Esophagus mucosa (tissue), 1 donor: ENCODE data around the gene AFMID. TPM values are rescaled to one million over a fixed set of nuclear protein-coding genes. Genes with fewer than 3 reads are reported as not detected.
"Not testable (repeated sequence)": the region's sequence is repeated elsewhere in the genome, so short reads cannot be mapped to it uniquely, and the experiment has no call there.

Experiments
- ATAC-seq: fragments of 200-7000 bp; cut with Tn5 transposase; one replicate; pipeline ENCODE4 v1.9.1; 2020
- total RNA-seq: library from RNA; stranded (reverse); gene quantifications from one replicate; pipeline ENCODE4 v1.2.4, GENCODE V29; 2023
- donor health status: DM: yes; HTN: yes; CAD: no.

The AFMID gene
- total RNA-seq, 1 donor from 2014 or later: 19.2 TPM

GRCh38 chr17:78224231-78225087 is 37.3 kb downstream of the AFMID start:
- ATAC-seq: no peak

- no peak for ATAC-seq
Observed at GRCh38 chr17:78225088-78225865, 38.1 kb downstream of the AFMID start.

DNA sequence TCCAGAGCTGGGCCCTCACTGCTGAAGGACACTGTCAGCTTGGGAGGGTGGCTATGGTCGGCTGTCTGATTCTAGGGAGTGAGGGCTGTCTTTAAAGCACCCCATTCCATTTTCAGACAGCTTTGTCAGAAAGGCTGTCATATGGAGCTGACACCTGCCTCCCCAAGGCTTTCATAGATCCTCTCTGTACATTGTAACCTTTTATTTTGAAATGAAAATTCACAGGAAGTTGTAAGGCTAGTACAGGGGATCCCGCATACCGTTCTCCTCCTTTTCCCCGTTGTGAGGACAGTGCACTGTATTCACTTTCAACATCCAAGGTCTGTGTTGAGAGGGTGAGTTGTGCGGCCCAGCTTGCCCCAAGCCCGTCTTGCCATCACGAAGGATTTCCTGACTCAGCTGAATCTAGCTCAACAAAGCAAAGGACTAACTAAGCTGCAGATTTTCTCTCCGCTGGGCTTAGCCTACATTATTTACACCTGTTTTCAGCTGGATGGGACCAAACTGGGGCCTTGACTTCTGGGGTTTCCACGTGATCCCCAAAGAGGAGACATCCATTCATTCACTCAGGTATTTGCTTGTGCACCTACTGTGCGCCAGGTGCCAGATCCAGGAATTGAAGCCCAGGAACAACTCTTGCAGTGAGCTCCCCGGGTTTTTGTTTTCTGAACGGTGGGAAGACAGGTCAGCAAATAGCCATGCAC is 39.0 kb downstream of the AFMID start:
- no peak for ATAC-seq

- ATAC-seq: peak; percentile 80
Observed at GRCh38 chr17:78226759-78227454, 39.7 kb downstream of the AFMID start.

- no peak for ATAC-seq
Observed at GRCh38 chr17:78227455-78227916, 40.3 kb downstream of the AFMID start.

- no peak for ATAC-seq
Observed at GRCh38 chr17:78228176-78228575, 41.0 kb downstream of the AFMID start.

DNA sequence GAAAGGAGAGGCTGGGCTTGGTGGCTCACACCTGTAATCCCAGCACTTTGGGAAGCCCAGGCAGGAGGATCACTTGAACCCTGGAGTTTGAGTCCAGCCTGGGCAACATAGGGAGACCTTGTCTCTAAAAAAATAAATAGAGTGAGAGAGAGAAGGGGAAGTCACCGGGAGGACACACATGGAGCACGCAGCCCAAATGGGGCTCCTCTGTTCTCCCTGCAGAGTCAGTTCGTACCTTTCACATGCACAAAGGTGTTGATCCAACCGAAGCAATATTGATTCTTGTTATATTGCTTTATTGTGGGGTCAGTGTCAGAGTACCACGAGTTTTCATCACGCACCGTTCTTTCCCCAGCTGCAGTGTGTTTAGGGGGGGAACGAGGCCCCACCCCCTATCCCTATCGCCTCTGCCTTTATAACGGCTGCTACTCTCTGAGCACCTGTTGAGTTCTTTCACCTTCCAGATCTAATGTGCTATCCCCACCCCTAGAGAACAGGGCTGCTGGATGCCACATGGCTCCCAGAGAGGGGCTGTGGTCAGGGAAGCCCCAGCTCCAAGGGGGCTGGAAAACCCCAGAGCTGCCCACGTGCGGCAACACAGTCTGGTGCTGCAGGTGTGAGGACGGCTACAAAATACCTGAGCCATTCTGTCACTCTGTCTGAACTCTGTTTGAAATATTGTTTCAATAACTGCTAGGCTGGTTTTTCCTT is 43.2 kb downstream of the AFMID start:
- ATAC-seq: no peak

DNA sequence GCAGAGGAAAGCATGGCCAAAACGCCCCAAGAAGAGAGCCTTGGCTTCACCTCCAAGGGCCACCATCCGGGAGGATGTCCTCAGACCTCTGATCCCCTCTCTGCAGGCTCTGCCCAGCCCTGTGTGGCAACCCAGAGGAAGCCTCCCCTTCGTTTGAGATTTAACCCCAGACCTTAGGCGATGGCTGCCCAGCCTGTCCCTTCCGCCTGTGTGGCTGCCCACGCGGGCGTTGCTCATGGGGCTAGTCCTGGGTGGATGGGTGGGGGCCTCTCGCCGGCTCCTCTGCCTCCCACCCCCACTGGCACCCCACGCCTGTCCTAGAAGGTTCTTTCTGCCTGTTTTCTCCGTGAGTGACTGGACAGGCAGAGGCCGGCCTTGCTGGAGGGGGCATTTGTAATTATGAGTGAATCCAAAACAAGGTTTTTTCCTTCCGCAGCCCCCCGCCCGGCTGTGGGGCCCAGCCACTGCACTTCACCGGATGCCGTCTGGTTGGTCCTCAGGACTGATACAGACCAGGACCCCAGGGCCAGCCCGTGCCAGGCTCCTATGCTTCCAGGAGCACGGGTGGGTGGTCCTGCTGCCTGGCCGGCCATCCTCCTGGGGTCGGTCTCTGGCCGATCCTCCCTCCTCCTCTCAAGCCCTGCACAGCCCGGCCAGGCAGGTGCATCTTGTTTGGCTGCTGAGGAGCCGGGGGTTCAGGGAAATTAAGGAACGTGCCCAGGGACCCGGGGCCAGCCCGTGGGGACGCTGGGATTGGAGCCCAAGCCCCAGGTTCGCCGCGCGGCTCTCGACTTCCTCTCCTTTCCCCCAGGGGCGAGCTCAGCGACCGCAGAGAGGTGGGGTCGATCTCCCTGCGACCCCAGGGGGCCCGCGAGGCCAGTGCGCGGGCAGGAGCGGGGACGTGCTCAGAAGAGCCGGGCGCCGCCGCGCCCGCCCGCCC is 44.1 kb downstream of the AFMID start, which contains the start of gene TMEM235:
TSS of gene TMEM235 (plus strand) at position 636 of the 940 bp plus-strand sequence. CDS start 393 bp downstream, outside the sequence.
- no peak for ATAC-seq

- peak; percentile 33 for ATAC-seq
Observed at GRCh38 chr17:78231991-78232858, 45.1 kb downstream of the AFMID start.

DNA sequence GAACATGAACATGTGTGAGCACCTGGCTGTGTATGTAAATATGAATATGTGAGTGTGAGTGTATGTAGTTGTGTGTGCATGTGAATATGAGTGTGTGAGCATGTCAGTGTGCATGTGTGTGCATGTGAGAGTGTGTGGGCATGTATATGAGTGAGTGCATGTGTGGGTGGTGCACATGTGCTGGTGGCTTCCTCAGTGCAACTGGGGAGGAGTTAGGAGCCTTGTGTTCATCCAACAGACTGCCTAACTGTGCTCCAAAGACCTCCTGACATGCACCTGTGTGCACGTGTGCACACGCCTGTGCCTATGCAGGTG is 45.7 kb downstream of the AFMID start:
- ATAC-seq: no peak

DNA sequence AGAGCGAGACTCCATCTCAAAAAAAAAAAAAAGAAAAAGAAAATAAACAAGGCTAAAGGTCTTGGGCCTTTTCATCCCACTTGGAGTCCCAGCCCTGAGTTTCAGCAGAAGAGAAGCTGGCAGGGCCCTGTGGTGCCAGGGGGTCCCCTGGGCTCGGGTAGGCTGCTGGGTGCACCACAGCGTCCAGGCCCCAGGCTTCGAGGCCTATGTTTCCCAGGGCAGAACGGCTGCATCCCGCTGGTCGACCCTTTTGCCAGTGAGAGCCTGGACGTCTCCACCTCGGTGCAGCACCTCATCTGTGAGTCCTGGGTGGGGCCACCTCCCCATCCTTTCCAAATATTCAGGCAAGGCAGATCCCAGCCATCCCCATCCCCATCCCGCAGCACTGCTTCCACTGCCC is 46.5 kb downstream of the AFMID start:
- no peak for ATAC-seq

DNA sequence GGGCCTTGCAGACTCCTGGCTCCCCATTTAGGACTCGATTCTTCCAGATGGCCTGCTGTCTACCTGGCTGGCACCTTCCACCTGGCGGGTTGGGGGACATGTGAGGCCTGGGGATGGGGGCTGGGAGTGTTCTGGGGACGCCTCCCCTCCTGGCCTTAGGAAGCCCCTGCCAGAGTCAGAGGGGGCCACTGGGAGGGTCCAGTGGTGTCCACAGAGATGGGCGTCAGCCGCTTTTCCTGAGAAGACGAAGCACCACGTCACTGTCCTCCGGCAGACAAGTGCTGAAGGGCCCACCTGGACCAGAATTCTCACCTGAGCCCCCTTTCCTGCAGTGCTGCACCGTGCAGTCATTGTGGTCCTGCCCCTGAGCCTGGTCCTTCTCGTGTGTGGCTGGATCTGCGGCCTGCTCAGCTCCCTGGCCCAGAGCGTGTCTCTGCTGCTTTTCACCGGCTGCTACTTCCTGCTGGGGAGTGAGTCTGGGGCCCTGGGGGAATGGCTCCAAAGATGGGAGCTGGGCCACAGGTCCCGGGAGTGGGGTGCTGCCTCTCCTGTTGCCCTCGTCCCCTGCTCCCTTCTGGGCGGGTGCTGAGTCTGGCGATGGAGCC is 47.2 kb downstream of the AFMID start:
- ATAC-seq: no peak

DNA sequence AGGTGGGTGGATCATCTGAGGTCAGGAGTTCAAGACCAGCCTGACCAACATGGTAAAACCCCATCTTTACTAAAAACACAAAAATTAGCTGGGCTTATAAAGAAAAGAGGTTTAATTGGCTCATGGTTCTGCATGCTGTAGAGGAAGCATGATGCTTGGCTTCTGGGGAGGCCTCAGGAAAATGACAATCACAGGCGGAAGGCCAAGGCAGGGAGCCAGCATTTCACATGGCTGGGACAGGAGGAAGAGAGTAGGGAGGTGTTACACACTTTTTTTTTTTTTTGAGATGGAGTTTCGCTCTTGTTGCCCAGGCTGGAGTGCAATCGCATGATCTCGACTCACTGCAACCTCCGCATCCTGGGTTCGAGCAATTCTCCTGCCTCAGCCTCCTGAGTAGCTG is 47.9 kb downstream of the AFMID start:
- not testable (repeated sequence) for ATAC-seq

- no peak for ATAC-seq
Observed at GRCh38 chr17:78235885-78236284, 48.7 kb downstream of the AFMID start.

DNA sequence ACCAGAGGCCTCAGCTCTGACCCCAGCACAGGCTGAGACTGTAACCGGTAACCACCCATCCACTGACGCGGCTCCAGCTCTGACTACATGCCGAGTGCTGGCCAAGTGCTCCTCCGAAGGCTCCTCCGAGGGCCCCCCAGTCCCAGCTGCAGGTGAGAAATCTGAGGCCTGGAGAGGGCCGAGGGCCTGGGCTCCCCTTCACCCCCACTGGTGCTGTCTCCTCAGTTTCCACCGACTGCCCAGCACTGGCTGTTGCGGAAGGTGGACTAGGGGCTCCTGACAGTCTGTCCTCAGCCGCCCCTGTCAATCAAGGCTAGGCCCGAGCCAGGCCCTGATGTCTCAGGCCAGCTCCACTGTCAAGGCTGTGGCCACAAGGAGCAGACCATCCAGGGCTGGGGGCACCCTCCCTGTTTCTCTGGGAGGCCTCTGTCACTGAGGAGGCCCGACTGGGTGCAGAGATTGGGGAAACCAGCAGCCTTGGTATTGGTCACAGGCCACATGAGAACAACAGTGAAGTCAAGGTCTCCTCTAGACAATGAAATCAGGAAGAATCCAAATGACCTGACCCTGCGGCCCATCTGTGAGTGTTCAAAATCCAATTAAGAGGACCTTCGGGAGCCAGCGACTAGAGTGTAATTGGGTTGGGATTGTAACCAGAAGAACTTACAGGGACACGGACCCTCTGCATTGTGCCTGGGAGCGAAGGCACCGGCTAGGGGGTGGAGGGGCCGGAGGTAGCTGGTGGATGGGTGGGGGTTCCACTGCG is 49.4 kb downstream of the AFMID start:
- ATAC-seq: no peak

DNA sequence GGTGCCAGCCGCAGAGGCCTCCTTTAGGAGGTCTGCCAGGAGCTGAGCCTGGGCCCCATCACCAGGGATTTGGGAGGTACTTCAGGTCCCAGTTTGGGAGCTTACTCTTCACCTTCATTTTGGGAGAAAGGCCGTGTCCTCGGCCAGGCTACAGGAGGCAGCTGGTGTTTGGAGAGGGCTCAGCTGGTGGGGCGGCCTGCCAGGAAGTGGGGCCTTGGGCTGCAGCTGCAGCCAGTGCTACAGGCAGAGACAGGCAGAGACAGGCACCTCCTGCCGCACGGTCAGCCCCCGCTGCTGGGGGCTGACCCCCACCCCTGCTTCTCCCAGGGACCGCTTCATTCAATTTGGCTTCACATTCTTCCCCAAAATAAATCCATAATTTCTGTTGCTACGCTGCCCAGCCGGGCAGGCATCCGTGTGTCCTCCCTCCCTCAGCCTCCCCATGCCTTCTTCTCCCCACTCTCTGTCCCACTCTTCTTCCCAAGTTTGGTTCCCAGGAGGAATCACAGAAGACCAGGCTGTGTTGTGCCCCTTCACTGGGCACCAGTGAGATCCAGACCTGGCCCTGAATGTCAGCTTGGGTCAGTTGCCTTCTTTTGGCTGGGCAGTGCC is 50.3 kb downstream of the AFMID start:
- ATAC-seq: no peak

DNA sequence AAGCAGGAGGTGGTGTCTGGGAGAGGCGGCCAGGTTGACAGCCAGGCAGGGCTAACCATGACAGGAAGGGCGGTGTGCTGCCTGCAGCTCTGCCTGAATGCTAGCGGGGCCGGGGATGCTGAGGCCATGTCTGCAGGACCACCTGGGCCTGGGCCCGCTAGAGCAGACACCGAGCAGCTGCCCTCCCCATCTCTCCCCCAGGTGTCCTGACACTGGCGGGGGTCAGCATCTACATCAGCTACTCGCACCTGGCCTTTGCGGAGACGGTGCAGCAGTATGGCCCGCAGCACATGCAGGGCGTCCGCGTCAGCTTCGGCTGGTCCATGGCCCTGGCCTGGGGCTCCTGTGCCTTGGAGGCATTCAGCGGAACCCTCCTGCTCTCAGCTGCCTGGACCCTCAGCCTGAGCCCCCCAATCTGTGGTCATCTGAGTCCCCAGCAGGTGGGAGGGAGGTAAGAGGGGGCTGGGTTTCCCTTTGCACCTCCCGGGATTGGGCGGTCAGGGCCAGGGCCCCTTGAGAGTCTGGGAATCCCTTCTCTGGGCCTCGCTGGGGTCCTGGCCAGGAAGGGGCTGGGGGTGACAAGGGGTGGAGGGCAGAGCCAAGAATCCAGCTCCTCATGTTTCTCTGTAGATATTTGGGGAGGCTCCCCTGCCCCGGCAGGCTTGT is 51.8 kb downstream of the AFMID start:
- ATAC-seq: peak; percentile 4
